HG03378 (cell line): ENCODE data around the gene EHD4.

Experiments
- ATAC-seq: cut with Tn5 transposase; IDR thresholded peaks from one replicate; pipeline ENCODE4 v1.9.1; 2021; ENCODE audit warnings: mild to moderate bottlenecking, moderate library complexity; ENCODE audit not compliant: unreplicated experiment

The EHD4 gene

GRCh38 chr15:41866263-41866703, 106.1 kb downstream of the EHD4 start:
- ATAC-seq = no peak

- no peak for ATAC-seq
Measured at GRCh38 chr15:41865490-41866055, 106.8 kb downstream of the EHD4 start.

GRCh38 chr15:41862515-41863116, 109.7 kb downstream of the EHD4 start:
- no peak for ATAC-seq

- no peak for ATAC-seq
Measured at GRCh38 chr15:41861736-41862356, 110.5 kb downstream of the EHD4 start.

- no peak for ATAC-seq
Measured at GRCh38 chr15:41860049-41860828, 112.1 kb downstream of the EHD4 start.

- no peak for ATAC-seq
Measured at GRCh38 chr15:41858756-41859155, 113.6 kb downstream of the EHD4 start.

- no peak for ATAC-seq
Measured at GRCh38 chr15:41857316-41857715, 115.0 kb downstream of the EHD4 start.

- ATAC-seq = no peak
Measured at GRCh38 chr15:41856716-41857115, 115.6 kb downstream of the EHD4 start.

GRCh38 chr15:41856262-41856661, 116.1 kb downstream of the EHD4 start:
- ATAC-seq = no peak

GRCh38 chr15:41855261-41855961, 116.9 kb downstream of the EHD4 start:
- no peak for ATAC-seq

- ATAC-seq = no peak
Measured at GRCh38 chr15:41854443-41854842, 117.9 kb downstream of the EHD4 start.

GRCh38 chr15:41853831-41854230, 118.5 kb downstream of the EHD4 start:
- no peak for ATAC-seq

- no peak for ATAC-seq
Measured at GRCh38 chr15:41852736-41853590, 119.4 kb downstream of the EHD4 start.

- no peak for ATAC-seq
Measured at GRCh38 chr15:41851755-41852370, 120.5 kb downstream of the EHD4 start.

GRCh38 chr15:41851167-41851523, 121.2 kb downstream of the EHD4 start:
- no peak for ATAC-seq

GRCh38 chr15:41850482-41851166, 121.7 kb downstream of the EHD4 start:
- no peak for ATAC-seq

- ATAC-seq = no peak
Measured at GRCh38 chr15:41849861-41850260, 122.5 kb downstream of the EHD4 start.

GRCh38 chr15:41849204-41849603, 123.2 kb downstream of the EHD4 start:
- no peak for ATAC-seq

- no peak for ATAC-seq
Measured at GRCh38 chr15:41848631-41849030, 123.7 kb downstream of the EHD4 start.
